Prostate gland (tissue), 2 donors: Measurements from ENCODE around the gene SPATS1. TPM values are rescaled to one million over a fixed set of nuclear protein-coding genes. Genes with fewer than 3 reads are reported as not detected.
A peak's percentile ranks its signal among the peaks of the same experiment; 100 is the strongest.

Experiments
- DNase-seq: peaks from one replicate; pipeline ENCODE4 v3.0.0-alpha.2; 2019; ENCODE audit warnings: low spot score
- H3K27ac ChIP-seq, 2 donors: fragments of 200-600 bp; sonication (generic); 2 replicates each; pipeline ENCODE4 v1.5.1; 2017 to 2019
- H3K27me3 ChIP-seq: fragments of 200-600 bp; sonication (generic); replicated peaks from 2 replicates; pipeline ENCODE4 v1.5.1; 2019; ENCODE audit not compliant: insufficient read depth
- H3K36me3 ChIP-seq, 2 donors: fragments of 200-600 bp; sonication (generic); 1 replicate in 1 of 2; 2 replicates in 1 of 2; pipeline versions ENCODE4 v1.5.1 to v1.8.1; 2017 to 2019
- H3K4me1 ChIP-seq: fragments of 200-600 bp; sonication (generic); replicated peaks from 2 replicates; pipeline ENCODE4 v1.5.1; 2019
- H3K4me3 ChIP-seq, 2 donors: fragments of 200-600 bp; sonication (generic); 2 replicates each; pipeline ENCODE4 v1.5.1; 2017 to 2019
- H3K9me3 ChIP-seq: fragments of 200-600 bp; sonication (generic); 2 replicates; pipeline ENCODE4 v1.5.1; 2017
- POLR2A ChIP-seq: fragments of 450-650 bp; IDR thresholded peaks from one replicate; pipeline ENCODE4 v1.6.1; 2016; ENCODE audit warnings: antibody characterized with exemption, mild to moderate bottlenecking
- POLR2AphosphoS5 ChIP-seq: sonication (generic); formaldehyde crosslinking; IDR thresholded peaks from one replicate; pipeline ENCODE4 v1.6.1; 2017; ENCODE audit warnings: antibody characterized with exemption
- WGBS: methylation state at CpG from one replicate; pipeline ENCODE4 v1.1.5; 2018; 5-methylcytosine and 5-hydroxymethylcytosine counted together
- intact Hi-C: fragments of 100-400 bp; cut with DNase I; formaldehyde crosslinking; loops from one replicate; pipeline ENCODE4 v1.14.2; 2022
- total RNA-seq, 2 donors: library from RNA; depleted of rRNA; stranded (reverse); fragments of >200 nt; gene quantifications; one replicate each; pipeline ENCODE4 v1.1.0, GENCODE V29; 2016
- TF ChIP-seq, protein P1 (sequence below), 4 experiments: fragments of 200-600 bp in 2 of 4; fragments of 450-650 bp in 2 of 4; sonication (generic) in 2 of 4; IDR thresholded peaks; 1 replicate in 3 of 4; 2 replicates in 1 of 4; pipeline ENCODE4 v1.5.1; 2016 to 2019; ENCODE audit warnings: antibody characterized with exemption in 4 of 4, mild to moderate bottlenecking in 2 of 4, moderate library complexity in 2 of 4

Gene SPATS1
- total RNA-seq, 2 donors from 2014 or later, result 2.0 TPM; not detected in 1

DNA sequence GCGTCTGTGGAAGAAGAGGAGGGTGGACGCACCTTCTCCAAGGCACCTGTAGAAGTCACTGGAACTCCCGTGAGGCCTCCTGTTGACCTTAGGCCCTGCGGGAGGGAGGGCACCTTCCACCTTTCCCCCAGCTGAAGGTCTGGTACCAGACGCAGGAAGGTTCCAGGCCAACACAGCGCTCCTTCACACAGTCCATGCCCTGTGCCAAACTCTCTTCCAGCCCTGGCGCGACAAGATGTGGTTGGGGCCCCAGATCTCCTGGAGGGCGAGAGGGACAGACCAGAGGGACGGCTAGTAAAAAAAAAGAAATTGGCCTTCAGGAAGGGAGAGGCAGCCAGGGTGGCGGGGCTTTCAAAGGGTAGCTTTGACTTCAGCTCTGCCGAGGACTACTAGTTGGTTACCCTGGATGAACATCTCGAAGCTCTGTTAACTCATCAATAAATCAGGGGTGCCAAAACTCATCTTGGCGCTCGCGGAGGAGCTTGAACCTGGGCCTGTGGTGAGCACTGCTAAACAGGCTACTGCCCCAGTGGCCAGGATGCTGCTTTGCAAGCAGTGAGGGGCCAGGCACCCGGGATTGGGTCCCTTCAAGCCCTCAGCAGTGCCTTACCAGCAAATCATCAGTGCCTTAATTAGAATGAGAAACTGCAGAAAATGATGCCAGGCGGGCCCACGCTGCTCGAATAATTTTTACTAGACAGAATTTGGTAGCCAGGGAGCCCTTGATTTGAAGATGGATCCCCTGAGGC, 44.2 kb upstream of the SPATS1 start:
- WGBS, result 27% methylated on average over 20 of the region's 20 CpGs
- no peak for DNase-seq
- Histone ChIP-seq H3K27ac (no peak overlapping the region), H3K4me3 (peak overlapping the region in 1 of 2 donors; percentile 40), H3K4me1 (no peaks in the 10 kb centered on the region), H3K27me3 (peaks cover 4% of the 10 kb centered on the region), H3K9me3 (no peaks in the 10 kb centered on the region), H3K36me3 (peaks cover 1 to 5% of the 10 kb centered on the region in 2 donors)
- TF ChIP-seq POLR2AphosphoS5, result no peak
- TF ChIP-seq, protein P1, sequence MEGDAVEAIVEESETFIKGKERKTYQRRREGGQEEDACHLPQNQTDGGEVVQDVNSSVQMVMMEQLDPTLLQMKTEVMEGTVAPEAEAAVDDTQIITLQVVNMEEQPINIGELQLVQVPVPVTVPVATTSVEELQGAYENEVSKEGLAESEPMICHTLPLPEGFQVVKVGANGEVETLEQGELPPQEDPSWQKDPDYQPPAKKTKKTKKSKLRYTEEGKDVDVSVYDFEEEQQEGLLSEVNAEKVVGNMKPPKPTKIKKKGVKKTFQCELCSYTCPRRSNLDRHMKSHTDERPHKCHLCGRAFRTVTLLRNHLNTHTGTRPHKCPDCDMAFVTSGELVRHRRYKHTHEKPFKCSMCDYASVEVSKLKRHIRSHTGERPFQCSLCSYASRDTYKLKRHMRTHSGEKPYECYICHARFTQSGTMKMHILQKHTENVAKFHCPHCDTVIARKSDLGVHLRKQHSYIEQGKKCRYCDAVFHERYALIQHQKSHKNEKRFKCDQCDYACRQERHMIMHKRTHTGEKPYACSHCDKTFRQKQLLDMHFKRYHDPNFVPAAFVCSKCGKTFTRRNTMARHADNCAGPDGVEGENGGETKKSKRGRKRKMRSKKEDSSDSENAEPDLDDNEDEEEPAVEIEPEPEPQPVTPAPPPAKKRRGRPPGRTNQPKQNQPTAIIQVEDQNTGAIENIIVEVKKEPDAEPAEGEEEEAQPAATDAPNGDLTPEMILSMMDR (IDR thresholded peaks at IDR 0.05), result no peak
- intact Hi-C loops, result no loop called here

DNA sequence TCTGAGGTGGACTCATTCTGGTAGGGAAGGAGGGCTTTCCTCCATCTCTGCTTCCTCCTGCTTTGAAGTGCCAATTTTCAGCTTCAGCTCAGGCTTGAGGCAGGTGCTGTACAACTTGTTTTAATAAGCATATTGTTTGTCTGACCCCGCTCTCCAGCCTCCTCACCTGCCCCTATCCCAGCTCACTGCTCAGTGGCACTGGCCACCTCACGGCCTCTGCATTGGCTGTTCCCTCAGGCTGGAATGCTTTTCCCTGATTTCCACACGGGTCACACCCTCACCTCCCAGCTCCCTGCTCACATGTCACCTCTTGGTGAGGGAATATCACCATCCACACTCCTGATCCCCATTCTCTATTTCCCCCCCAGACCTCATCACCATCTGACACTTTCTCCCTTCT, 43.6 kb upstream of the SPATS1 start:
- TF ChIP-seq, protein P1 (IDR thresholded peaks at IDR 0.05), result no peak
- TF ChIP-seq POLR2A, result no peak
- no peak for TF ChIP-seq POLR2AphosphoS5
- Histone ChIP-seq H3K36me3 (peaks cover 5 to 8% of the 10 kb centered on the region in 2 donors), H3K4me1 (no peaks in the 10 kb centered on the region), H3K4me3 (no peak overlapping the region), H3K9me3 (no peaks in the 10 kb centered on the region), H3K27ac (no peak overlapping the region), H3K27me3 (peaks cover 4% of the 10 kb centered on the region)
- DNase-seq, result no peak
- WGBS, result 84% methylated on average over 3 of the region's 3 CpGs
- intact Hi-C loops, result no loop called here

DNA sequence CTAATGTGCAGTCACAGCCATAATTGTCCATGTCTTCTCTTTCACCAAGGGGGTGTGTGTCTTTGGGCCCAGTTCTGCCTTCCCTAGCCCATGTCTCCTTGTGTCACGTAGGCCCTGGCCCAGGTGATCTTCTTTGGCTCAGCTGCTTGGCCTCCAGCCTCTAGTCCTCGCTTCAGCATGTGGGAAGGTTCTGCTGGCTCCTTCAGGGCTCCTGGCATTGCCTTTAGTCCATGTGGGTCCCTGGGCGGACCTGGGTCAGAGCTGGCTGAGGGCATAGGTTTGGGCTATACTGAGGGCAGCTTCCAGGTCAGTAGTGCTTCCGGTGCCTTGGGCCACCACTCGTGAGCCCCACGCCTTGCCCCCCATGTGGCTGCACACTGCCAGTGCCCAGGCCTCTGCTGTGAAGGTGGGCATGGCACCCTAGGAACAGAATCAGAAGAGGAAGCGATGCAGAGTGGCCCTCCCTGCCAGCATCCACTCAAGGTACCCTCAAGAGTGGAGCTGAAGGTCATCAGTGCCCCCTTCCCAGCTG, 42.1 kb upstream of the SPATS1 start:
- peaks cover 5 to 10% of the 10 kb centered on the region in 2 donors for H3K36me3 ChIP-seq
- no peak for DNase-seq
- H3K9me3 ChIP-seq, result no peaks in the 10 kb centered on the region
- intact Hi-C loops, result no loop called here
- peaks cover 4% of the 10 kb centered on the region for H3K27me3 ChIP-seq
- no peak overlapping the region for H3K27ac ChIP-seq
- no peaks in the 10 kb centered on the region for H3K4me1 ChIP-seq
- TF ChIP-seq POLR2AphosphoS5 (no peak), POLR2A (no peak)
- TF ChIP-seq, protein P1 (IDR thresholded peaks at IDR 0.05), result no peak
- 86% methylated on average over 7 of the region's 7 CpGs for WGBS
- H3K4me3 ChIP-seq, result no peak overlapping the region

DNA sequence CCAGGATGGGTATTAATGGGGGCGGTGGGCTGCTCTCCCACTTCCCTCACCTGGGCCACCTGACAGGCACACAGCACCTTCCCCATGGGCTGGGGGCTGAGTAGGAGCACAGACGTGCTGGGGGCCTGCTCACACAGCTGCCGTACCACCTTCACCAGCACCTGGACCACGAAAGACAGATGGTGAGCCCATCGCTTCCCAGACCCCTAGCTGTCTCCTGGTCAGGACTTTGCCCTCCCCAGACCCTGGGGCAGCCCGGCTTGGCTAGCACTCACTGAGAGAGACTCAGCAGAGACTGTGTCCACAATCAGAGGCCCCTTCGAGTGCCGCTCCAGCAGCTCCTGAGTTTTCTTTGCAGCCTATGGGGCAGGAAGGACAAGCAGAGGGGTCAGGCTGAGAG, 41.3 kb upstream of the SPATS1 start:
- TF ChIP-seq POLR2AphosphoS5 (no peak), POLR2A (no peak)
- TF ChIP-seq, protein P1 (IDR thresholded peaks at IDR 0.05), result no peak
- DNase-seq, result no peak
- H3K9me3 ChIP-seq, result no peaks in the 10 kb centered on the region
- H3K4me3 ChIP-seq, result no peak overlapping the region
- intact Hi-C loops, result no loop called here
- no peaks in the 10 kb centered on the region for H3K4me1 ChIP-seq
- no peak overlapping the region for H3K27ac ChIP-seq
- peaks cover 5 to 10% of the 10 kb centered on the region in 2 donors for H3K36me3 ChIP-seq
- peaks cover 4% of the 10 kb centered on the region for H3K27me3 ChIP-seq
- WGBS, result 92% methylated on average over 8 of the region's 8 CpGs
